SJCRH30 (cell line): ENCODE results near the gene CPN1. TPM values are rescaled to one million over a fixed set of nuclear protein-coding genes. Genes with fewer than 3 reads are reported as not detected.
A peak's percentile ranks its signal among the peaks of the same experiment; 100 is the strongest.
"Not testable (repeated sequence)": the region's sequence is repeated elsewhere in the genome, so short reads cannot be mapped to it uniquely, and the experiment has no call there.

Source experiments
- DNase-seq, 2 experiments: peaks; one replicate each; pipeline ENCODE4 v3.0.0-alpha.2; 2015 to 2020
- H3K27ac ChIP-seq: fragments of 250-450 bp; sonication (Bioruptor Pico); 2 replicates; pipeline ENCODE4 v1.5.1; 2020; ENCODE audit warnings: mild to moderate bottlenecking, moderate library complexity
- H3K27me3 ChIP-seq: fragments of 250-450 bp; sonication (Bioruptor Pico); 2 replicates; pipeline ENCODE4 v1.5.1; 2020; ENCODE audit warnings: mild to moderate bottlenecking, moderate library complexity
- H3K36me3 ChIP-seq: fragments of 250-450 bp; sonication (Bioruptor Pico); 2 replicates; pipeline ENCODE4 v1.5.1; 2020; ENCODE audit warnings: mild to moderate bottlenecking, moderate library complexity
- H3K4me1 ChIP-seq: fragments of 250-450 bp; sonication (Bioruptor Pico); 2 replicates; pipeline ENCODE4 v1.5.1; 2020; ENCODE audit warnings: mild to moderate bottlenecking, moderate library complexity
- H3K4me3 ChIP-seq: fragments of 250-450 bp; sonication (Bioruptor Pico); 2 replicates; pipeline ENCODE4 v1.5.1; 2020; ENCODE audit warnings: mild to moderate bottlenecking, moderate library complexity
- H3K9me3 ChIP-seq: fragments of 250-450 bp; sonication (Bioruptor Pico); replicated peaks from 2 replicates; pipeline ENCODE4 v1.5.1; 2020; ENCODE audit warnings: mild to moderate bottlenecking, moderate library complexity
- total RNA-seq: library from RNA; depleted of rRNA; stranded (reverse); fragments of >200 nt; shearing (Covaris generic); gene quantifications from 2 replicates; pipeline ENCODE4 v1.2.3, GENCODE V29; 2014

Gene CPN1
- total RNA-seq, 1 experiment from 2014 or later: not detected

DNA sequence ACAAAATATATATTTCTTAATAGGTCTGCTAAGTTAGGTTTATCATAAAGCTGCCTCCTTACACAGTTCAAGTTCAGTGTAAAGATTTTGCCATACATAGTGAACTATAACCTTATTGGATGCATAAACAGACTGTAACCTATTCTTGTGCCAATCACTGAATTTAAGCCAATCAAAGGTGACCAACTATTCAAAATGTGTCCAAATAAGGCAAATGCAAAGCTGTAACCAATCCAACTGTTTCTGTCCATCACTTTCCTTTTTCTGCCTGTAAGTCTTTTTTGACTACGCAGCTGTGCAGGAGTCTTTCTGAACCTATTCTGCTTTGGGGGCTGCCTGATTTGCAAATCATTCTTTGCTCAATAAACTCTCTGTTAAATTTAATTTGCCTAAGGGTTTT lies 60.3 kb downstream of the CPN1 start:
- no peak overlapping the region for H3K4me3 ChIP-seq
- H3K36me3 ChIP-seq: no peaks in the 10 kb centered on the region
- peak overlapping the region; percentile 38 for H3K27ac ChIP-seq
- peaks cover 37% of the 10 kb centered on the region for H3K4me1 ChIP-seq
- H3K27me3 ChIP-seq: no peaks in the 10 kb centered on the region
- no peaks in the 10 kb centered on the region for H3K9me3 ChIP-seq
- DNase-seq: peak; percentile 38 to 89

DNA sequence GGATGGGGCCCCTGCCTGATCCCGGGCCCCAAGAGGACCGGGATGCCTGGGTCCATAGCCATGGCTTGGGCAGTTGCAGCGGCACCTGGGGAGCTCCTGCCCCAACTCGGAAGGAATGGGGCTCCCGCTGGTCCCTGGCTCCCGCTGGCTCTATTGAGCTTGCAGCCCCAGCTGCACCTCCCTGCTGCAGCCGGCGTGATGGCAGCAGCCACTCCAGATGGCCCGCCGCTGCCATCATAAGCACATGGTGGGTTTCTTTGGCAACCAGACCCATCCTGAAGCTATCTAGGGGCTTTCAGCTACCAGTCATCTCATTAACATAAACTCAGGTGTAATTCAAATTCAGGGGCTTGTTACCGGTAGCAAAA lies 60.8 kb downstream of the CPN1 start:
- no peaks in the 10 kb centered on the region for H3K27me3 ChIP-seq
- H3K4me3 ChIP-seq: no peak overlapping the region
- no peaks in the 10 kb centered on the region for H3K9me3 ChIP-seq
- peaks cover 32% of the 10 kb centered on the region for H3K4me1 ChIP-seq
- peak overlapping the region; percentile 38 for H3K27ac ChIP-seq
- no peaks in the 10 kb centered on the region for H3K36me3 ChIP-seq
- DNase-seq: no peak

GRCh38 chr10:100020142-100020885 lies 61.4 kb downstream of the CPN1 start:
- no peak overlapping the region for H3K27ac ChIP-seq
- no peaks in the 10 kb centered on the region for H3K9me3 ChIP-seq
- no peaks in the 10 kb centered on the region for H3K36me3 ChIP-seq
- H3K4me3 ChIP-seq: no peak overlapping the region
- no peak for DNase-seq
- no peaks in the 10 kb centered on the region for H3K27me3 ChIP-seq
- peaks cover 29% of the 10 kb centered on the region for H3K4me1 ChIP-seq

GRCh38 chr10:100019787-100020141 lies 61.9 kb downstream of the CPN1 start:
- no peak overlapping the region for H3K4me3 ChIP-seq
- no peaks in the 10 kb centered on the region for H3K27me3 ChIP-seq
- peaks cover 25% of the 10 kb centered on the region for H3K4me1 ChIP-seq
- no peak for DNase-seq
- H3K36me3 ChIP-seq: no peaks in the 10 kb centered on the region
- H3K9me3 ChIP-seq: no peaks in the 10 kb centered on the region
- no peak overlapping the region for H3K27ac ChIP-seq

GRCh38 chr10:100014071-100014762 lies 67.5 kb downstream of the CPN1 start:
- no peaks in the 10 kb centered on the region for H3K27me3 ChIP-seq
- H3K4me1 ChIP-seq: peaks cover 6% of the 10 kb centered on the region
- H3K9me3 ChIP-seq: no peaks in the 10 kb centered on the region
- H3K27ac ChIP-seq: no peak overlapping the region
- no peak overlapping the region for H3K4me3 ChIP-seq
- peak in 1 of 2 experiments; percentile 65 for DNase-seq
- H3K36me3 ChIP-seq: no peaks in the 10 kb centered on the region

GRCh38 chr10:100013621-100014020 lies 68.0 kb downstream of the CPN1 start:
- Histone ChIP-seq H3K27ac (no peak overlapping the region), H3K9me3 (no peaks in the 10 kb centered on the region), H3K4me3 (no peak overlapping the region), H3K36me3 (no peaks in the 10 kb centered on the region), H3K27me3 (no peaks in the 10 kb centered on the region), H3K4me1 (peaks cover 6% of the 10 kb centered on the region)
- DNase-seq: no peak

- H3K27me3 ChIP-seq, DNase-seq, H3K27ac ChIP-seq, H3K4me1 ChIP-seq, H3K36me3 ChIP-seq, H3K4me3 ChIP-seq, H3K9me3 ChIP-seq: not testable (repeated sequence)
These were observed 69.8 kb downstream of the CPN1 start for GRCh38 chr10:100011906-100012305.

DNA sequence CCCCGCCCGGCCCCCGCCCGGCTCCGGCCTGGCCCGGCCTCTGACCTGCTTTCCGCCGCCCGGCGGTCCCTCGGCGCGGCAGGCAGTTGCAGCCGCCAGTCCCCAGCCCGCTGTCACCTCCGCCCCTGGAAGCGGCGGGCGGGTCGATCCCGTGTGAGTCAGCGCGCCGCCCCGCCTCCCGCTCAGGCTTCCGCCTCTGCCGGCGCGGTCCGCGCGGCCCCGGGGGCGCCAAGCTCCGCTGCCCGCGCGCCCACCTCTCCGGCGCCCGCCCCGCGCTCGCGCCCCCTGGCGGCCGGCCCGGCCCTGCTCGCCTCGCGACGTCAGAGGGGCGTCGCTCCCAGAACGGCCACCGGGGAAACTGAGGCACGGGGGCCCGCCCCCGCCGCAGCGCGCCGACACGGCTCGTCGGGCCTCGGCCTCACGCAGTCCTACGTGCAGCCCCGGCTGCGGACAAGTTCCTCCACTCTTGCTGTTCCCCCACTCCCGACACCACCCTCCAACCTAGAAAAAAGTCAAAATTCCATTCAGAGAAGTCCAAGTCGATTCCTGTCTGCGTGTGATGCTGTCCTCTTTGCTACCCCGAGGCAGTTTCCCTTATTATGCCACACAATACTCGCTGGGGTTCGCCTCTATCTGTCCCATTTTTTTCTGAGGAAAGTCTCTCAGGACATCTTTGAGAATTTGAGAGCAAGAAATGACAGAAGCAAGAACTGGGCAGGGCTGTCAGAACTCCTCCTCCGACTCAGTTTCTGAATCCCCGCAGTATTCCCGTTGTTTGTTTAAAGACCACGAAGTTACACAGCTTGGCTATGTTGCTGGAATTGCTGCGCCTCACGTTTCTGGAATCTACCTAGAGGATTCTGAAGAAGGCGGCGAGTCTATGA lies 71.6 kb downstream of the CPN1 start, which contains the start of gene DNMBP:
DNMBP (minus strand) TSS at position 155 of the 884 bp plus-strand sequence. CDS start 37,823 bp downstream, outside the sequence.
- Histone ChIP-seq H3K9me3 (no peaks in the 10 kb centered on the region), H3K36me3 (no peaks in the 10 kb centered on the region), H3K27ac (peak within 1 kb of the TSS; percentile 50; the same call in 1 of the 2 replicates), H3K4me1 (peaks cover 13% of the 10 kb centered on the region), H3K4me3 (peak within 1 kb of the TSS; percentile 90), H3K27me3 (no peaks in the 10 kb centered on the region)
- DNase-seq: peak; percentile 82 to 88

DNA sequence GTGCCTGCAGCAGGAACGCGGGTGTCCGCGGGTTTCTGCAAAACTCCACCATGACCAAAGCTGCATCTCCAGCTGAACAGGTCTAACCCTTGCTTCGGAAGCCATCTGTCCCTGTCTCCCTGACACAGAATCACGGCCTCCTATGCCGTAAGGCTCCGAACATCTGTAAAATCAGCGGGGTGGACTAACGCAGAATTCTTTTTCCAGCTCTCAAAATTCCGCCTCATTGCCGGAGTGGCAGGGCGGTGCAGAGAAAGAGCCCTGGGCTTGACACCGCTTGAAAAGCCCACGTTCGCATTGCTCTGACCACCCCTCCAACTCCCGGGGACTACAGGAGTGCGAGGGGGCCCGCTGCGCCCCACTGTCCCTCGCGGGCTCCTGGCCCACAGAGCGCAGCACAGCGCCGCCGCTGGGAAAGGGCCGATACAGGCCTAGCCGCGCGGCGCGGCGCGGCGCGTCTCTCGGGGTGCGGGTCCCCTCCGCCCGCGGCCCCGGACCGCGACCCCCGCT lies 72.3 kb downstream of the CPN1 start:
- Histone ChIP-seq H3K27ac (peak overlapping the region; percentile 50; the same call in 1 of the 2 replicates), H3K36me3 (no peaks in the 10 kb centered on the region), H3K9me3 (no peaks in the 10 kb centered on the region), H3K4me3 (peak overlapping the region; percentile 90), H3K4me1 (peaks cover 12% of the 10 kb centered on the region), H3K27me3 (no peaks in the 10 kb centered on the region)
- peak; percentile 57 to 70 for DNase-seq

- Histone ChIP-seq H3K4me1 (peaks cover 10% of the 10 kb centered on the region), H3K27me3 (no peaks in the 10 kb centered on the region), H3K4me3 (peak overlapping the region; percentile 90), H3K9me3 (no peaks in the 10 kb centered on the region), H3K27ac (peak overlapping the region; percentile 50; the same call in 1 of the 2 replicates), H3K36me3 (no peaks in the 10 kb centered on the region)
- DNase-seq: no peak
These were observed 72.9 kb downstream of the CPN1 start for GRCh38 chr10:100008708-100009282.

GRCh38 chr10:100008142-100008522 lies 73.5 kb downstream of the CPN1 start:
- DNase-seq: no peak
- Histone ChIP-seq H3K36me3 (no peaks in the 10 kb centered on the region), H3K4me1 (peaks cover 10% of the 10 kb centered on the region), H3K27ac (no peak overlapping the region), H3K4me3 (peak overlapping the region; percentile 90), H3K9me3 (no peaks in the 10 kb centered on the region), H3K27me3 (no peaks in the 10 kb centered on the region)

DNA sequence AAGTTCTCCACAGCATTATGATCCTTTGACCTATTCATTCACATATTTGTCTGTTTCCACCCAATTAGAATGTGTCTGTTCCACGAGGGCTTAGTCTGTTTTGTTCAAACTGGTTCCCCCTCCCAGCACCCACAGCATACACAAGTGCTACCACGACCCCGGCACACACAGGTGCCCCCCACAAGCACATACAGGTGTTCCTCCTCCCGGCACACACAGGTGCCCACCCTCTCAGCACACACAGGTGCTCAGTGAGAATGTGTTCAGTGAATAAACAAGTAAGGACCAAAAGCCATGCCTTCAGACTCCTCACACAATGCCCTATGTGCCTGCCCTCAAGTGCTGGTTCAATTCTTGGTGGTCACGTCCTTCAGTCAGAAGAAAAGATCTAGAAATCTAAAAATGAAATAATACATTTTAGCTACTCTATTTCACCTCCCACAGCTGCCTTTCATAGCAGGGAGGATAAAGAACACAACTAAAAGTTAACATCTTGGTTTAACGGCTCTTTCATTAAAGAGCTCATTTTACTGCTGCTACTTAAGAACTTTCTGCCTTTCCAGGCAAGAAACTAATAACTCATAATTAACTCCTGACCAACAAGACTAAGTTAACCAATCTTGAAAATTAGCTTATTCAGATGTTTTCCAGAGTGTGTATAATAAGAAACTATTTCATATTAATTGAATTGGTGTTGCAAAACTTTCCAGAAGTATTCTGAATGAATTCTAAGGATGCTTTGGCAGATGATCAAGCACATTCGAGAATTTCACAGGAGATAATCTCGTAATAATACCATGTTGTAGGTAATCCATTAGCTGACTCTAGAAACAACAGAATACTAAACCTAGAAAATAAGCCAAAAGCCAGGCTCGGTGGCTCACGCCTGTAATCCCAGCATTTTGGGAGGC lies 74.2 kb downstream of the CPN1 start:
- H3K27me3 ChIP-seq: no peaks in the 10 kb centered on the region
- H3K4me3 ChIP-seq: no peak overlapping the region
- H3K36me3 ChIP-seq: no peaks in the 10 kb centered on the region
- no peak overlapping the region for H3K27ac ChIP-seq
- no peak for DNase-seq
- peaks cover 10% of the 10 kb centered on the region for H3K4me1 ChIP-seq
- H3K9me3 ChIP-seq: no peaks in the 10 kb centered on the region

- DNase-seq: no peak
- no peak overlapping the region for H3K27ac ChIP-seq
- H3K9me3 ChIP-seq: no peaks in the 10 kb centered on the region
- H3K4me3 ChIP-seq: no peak overlapping the region
- H3K27me3 ChIP-seq: no peaks in the 10 kb centered on the region
- H3K36me3 ChIP-seq: no peaks in the 10 kb centered on the region
- H3K4me1 ChIP-seq: peaks cover 10% of the 10 kb centered on the region
These were observed 75.3 kb downstream of the CPN1 start for GRCh38 chr10:100006243-100006886.
